OCI-LY3 (cell line): ENCODE data around the gene CLDN17.

Experiments
- EZH2phosphoT487 ChIP-seq: fragments of 200-600 bp; shearing (Covaris generic); IDR thresholded peaks from 2 replicates; pipeline ENCODE4 v1.6.1; 2018; ENCODE audit warnings: antibody characterized with exemption, mixed run types, low read depth
- TF ChIP-seq, protein P1 (sequence below): fragments of 200-600, 300-600 bp; sonication (generic); IDR thresholded peaks from 2 replicates; pipeline ENCODE4 v1.5.1; 2014; ENCODE audit warnings: antibody characterized with exemption, low read length, low read depth

DNA sequence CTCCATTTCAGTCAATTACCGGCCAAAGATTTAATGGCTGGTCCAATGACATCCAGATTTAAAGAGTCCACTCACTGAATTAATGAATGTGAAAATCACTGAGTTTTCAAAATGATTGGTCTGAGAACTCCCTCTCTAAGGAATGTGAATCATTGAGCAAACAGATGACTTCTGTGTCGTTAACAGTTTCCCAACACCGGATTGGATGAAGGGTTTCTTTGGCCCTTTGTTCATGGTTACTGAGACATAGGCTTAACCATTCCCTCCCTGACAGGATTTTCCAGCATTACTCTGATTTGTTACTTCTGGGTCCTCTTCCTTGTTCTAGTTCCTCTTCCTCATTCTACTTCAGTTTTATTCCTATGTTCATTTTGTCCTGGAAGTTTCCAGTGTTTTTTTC is 1.5 kb upstream of the CLDN17 start:
- TF ChIP-seq, protein P1, sequence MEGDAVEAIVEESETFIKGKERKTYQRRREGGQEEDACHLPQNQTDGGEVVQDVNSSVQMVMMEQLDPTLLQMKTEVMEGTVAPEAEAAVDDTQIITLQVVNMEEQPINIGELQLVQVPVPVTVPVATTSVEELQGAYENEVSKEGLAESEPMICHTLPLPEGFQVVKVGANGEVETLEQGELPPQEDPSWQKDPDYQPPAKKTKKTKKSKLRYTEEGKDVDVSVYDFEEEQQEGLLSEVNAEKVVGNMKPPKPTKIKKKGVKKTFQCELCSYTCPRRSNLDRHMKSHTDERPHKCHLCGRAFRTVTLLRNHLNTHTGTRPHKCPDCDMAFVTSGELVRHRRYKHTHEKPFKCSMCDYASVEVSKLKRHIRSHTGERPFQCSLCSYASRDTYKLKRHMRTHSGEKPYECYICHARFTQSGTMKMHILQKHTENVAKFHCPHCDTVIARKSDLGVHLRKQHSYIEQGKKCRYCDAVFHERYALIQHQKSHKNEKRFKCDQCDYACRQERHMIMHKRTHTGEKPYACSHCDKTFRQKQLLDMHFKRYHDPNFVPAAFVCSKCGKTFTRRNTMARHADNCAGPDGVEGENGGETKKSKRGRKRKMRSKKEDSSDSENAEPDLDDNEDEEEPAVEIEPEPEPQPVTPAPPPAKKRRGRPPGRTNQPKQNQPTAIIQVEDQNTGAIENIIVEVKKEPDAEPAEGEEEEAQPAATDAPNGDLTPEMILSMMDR: no peak
- no peak for TF ChIP-seq EZH2phosphoT487
